RWPE1 (cell line): ENCODE measurements around the gene CLCA1.

ENCODE experiments used
- CTCF ChIA-PET: fragments of 350-600 bp; sonication (Branson Sonifier 250); formaldehyde crosslinking; extraction: SDS; loops from one replicate; lab custom pipeline; 2021; lab: Yijun Ruan, JAX
- POLR2A ChIA-PET: fragments of 400-600 bp; formaldehyde crosslinking; extraction: SDS; loops from one replicate; lab custom pipeline; 2020; ENCODE audit warnings: antibody characterized with exemption; ENCODE audit not compliant: low non-redundant PET; lab: Yijun Ruan, JAX
- DNase-seq: peaks from one replicate; pipeline ENCODE4 v3.0.0; 2012; ENCODE audit warnings: low spot score
- H3K27ac ChIP-seq: fragments of 450-650 bp; 2 replicates; pipeline ENCODE4 v1.5.1; 2017
- TF ChIP-seq, protein P1 (sequence below): fragments of 450-650 bp; conservative IDR thresholded peaks from 2 replicates; pipeline ENCODE4 v1.5.1; 2017; ENCODE audit warnings: low read depth, mild to moderate bottlenecking

The CLCA1 gene

DNA sequence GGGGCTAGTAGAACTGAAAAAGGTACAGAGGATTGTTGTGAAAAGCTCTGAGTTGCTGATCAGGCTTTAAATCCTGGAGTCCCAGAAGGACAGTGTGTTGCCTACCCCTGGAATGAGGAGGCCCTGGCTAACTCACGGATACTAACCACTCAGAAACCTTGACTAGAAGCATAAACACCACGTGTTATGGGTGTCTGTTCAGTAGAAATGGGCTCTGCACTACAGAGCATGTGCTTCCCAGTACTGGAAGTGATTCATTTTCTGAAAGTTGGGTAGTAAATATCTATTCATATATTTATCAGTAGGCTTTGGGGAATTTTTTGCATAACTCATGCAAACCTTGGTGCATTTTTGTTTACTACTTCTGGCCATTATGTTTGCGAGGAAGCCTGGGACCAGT is 15.1 kb upstream of the CLCA1 start:
- no peak overlapping the region for H3K27ac ChIP-seq
- no peak for DNase-seq
- TF ChIP-seq, protein P1, sequence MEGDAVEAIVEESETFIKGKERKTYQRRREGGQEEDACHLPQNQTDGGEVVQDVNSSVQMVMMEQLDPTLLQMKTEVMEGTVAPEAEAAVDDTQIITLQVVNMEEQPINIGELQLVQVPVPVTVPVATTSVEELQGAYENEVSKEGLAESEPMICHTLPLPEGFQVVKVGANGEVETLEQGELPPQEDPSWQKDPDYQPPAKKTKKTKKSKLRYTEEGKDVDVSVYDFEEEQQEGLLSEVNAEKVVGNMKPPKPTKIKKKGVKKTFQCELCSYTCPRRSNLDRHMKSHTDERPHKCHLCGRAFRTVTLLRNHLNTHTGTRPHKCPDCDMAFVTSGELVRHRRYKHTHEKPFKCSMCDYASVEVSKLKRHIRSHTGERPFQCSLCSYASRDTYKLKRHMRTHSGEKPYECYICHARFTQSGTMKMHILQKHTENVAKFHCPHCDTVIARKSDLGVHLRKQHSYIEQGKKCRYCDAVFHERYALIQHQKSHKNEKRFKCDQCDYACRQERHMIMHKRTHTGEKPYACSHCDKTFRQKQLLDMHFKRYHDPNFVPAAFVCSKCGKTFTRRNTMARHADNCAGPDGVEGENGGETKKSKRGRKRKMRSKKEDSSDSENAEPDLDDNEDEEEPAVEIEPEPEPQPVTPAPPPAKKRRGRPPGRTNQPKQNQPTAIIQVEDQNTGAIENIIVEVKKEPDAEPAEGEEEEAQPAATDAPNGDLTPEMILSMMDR = no peak
- ChIA-PET POLR2A (no interaction called here), CTCF (no interaction called here)

GRCh38 chr1:86455073-86455472 is 13.7 kb upstream of the CLCA1 start:
- ChIA-PET POLR2A (no interaction called here), CTCF (interaction anchor here (0.7 kb wide), 1 partner anchor 25 kb away, joined by 6 read pairs; no protein-coding TSS in a partner anchor)
- TF ChIP-seq, protein P1 = no peak
- no peak for DNase-seq
- H3K27ac ChIP-seq = no peak overlapping the region

- POLR2A ChIA-PET = no interaction called here
- DNase-seq = no peak
- CTCF ChIA-PET = interaction anchor here (1.3 kb wide), 1 partner anchor 12 kb away, joined by 4 read pairs; no protein-coding TSS in a partner anchor
- TF ChIP-seq, protein P1 = no peak
- no peak overlapping the region for H3K27ac ChIP-seq
Observed at GRCh38 chr1:86460998-86461397, 7.7 kb upstream of the CLCA1 start.

DNA sequence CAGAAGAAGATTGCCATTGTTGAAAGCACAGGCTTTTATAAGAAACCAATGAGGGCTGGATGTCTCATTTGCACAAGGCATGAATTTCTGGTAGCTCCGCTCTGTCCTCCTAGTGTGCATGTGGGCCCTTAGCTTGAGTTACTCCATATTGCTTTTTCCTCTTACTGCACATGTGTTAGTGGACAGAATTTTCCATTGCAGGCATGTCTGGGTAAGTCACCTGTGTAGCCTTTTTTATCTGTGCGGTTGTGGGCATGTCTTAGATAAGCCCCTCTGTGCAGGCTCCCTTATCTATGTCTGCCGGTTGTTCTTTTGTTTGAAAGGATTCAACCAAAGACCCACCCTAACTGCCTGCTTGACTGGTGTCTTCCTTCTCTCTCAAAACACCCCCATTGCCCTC is 7.2 kb upstream of the CLCA1 start:
- DNase-seq = no peak
- H3K27ac ChIP-seq = no peak overlapping the region
- TF ChIP-seq, protein P1 = no peak
- CTCF ChIA-PET = interaction anchor here (0.7 to 1.3 kb wide), 3 partner anchors 12 to 41 kb away, joined by 3 to 4 read pairs (median 3); no protein-coding TSS in a partner anchor
- POLR2A ChIA-PET = no interaction called here

DNA sequence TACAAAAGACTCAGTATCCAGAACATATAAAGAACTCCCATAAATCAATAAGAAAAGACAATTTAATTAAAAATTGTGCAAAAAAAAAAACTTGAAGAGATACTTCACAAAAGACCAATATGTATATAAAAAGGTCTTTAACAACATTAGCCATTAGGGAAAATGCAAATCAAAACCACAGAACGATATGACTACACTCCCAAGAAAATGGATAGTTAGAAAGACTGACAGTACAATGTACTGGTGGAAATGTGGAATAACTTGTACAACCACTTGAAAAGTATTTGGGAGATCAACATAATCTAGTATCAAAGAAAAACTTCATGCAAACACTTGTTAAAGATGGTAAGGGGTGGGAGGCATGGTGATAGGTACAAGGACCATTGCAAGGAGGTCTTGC is 3.9 kb upstream of the CLCA1 start:
- no peak overlapping the region for H3K27ac ChIP-seq
- POLR2A ChIA-PET = no interaction called here
- TF ChIP-seq, protein P1 = no peak
- CTCF ChIA-PET = no interaction called here
- DNase-seq = no peak

DNA sequence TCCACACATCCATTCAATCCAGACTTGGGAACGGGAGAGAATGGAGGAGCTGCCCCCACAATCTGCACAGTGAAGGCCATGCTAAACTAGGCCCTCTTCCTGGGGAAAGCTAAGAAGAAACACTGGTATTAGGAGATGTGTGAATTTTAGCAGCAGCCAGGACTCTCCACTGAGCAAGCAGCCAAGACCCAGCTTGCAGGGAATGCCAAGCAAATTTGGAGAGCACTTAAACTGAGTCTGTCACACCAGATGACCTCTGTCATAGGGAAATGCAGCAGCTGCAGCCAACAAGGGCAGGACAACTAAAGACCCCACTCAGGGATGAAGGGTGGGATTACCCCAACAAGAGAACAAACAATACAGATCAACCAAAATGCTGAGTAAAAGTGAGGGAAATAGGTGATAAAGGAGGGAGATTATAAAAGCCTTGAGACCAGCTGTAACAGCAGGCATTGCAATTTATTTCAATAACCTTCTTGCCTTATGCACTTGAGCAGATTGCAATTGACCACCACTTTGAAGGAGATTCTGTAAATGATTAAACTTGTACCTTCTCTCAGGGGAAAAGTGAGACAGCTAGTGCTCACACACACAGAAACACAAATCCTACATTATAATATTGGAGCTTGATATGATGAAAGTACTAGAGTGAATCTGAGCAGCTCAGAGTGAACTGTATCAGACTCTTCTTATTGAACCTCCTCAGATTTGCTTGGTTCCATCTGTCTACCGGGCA is 2.5 kb upstream of the CLCA1 start:
- H3K27ac ChIP-seq = no peak overlapping the region
- TF ChIP-seq, protein P1 = no peak
- ChIA-PET CTCF (no interaction called here), POLR2A (no interaction called here)
- DNase-seq = no peak
